Hematopoietic multipotent progenitor cell treated with erythropoietin and hydrocortisone succinate and interleukin-3 and kit ligand, for 17 days (in vitro differentiated cells): ENCODE data around the gene DBF4.
"Not testable (repeated sequence)": the region's sequence is repeated elsewhere in the genome, so short reads cannot be mapped to it uniquely, and the experiment has no call there.

Source experiments
- DNase-seq: peaks from one replicate; pipeline ENCODE4 v3.0.0-alpha.2; 2015; ENCODE audit warnings: low spot score

The DBF4 gene

DNA sequence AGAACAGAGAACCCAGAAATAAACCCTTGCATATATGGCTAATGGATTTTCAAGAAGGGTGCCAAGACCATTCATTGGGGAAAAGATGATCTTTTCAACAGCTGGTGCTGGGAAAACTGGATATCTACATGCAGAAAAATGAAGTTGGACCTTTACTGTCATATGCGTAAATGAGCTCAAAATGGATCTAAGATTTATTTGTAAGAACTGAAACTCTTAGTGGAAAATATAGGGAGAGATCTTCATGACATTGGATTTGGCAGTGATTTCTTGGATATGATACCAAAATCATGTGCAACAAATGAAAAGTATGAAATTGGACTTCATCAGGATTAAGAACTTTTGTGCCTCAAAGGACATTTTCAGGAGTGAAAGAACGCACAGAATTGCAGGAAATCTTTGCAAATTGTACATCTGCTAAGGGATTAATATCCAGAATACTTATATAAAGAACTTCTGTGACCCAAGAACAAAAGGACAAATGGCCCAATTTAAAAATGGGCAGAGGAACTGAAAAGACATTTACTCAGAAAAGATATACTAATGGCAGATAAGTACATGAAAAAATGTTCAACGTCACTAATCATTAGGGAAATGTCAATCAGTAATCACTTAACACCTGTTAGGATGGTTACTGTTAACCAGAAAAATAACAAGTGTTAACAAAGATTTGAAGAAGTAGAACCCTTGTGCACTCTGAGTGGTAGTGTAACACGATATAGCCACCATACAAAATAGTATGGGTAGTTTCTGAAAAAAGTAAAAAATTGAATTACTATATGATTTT, 6.1 kb downstream of the DBF4 start:
- DNase-seq, result no peak

DNA sequence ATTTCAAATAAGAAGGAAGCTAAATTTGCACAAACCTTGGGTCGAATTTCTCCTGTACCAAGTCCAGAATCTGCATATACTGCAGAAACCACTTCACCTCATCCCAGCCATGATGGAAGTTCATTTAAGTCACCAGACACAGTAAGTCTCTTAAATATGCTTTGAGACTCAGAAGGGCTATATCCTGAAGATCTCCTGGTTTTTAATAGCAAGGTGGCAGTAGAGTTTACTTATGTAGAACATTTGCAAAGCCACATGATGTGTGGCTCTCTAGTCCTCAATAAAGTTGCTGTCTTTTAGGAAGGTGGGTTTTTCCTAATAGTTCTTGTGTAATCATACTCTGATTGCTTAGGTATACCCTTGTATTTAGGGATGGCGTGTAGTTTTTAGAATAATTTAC, 8.7 kb downstream of the DBF4 start:
- DNase-seq, result no peak

DNA sequence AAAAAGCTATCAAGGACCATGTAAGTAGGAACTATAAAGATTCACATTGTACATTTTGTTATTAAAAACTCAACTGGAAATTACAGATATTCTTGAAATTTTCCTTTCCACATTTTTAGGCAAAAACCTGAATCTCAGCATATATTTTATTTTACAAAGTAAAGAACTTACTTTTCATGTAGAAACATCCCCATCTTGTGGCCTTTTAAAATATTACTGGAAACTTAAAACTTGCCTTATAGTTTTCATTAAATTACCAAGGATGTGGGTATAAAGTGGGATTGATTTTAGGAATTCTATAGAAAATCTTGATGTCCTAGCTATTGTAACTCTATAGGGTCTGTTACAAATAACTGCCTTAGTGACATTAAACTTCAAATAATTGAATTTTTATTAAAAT, 10.6 kb downstream of the DBF4 start:
- peak; percentile 53 for DNase-seq

DNA sequence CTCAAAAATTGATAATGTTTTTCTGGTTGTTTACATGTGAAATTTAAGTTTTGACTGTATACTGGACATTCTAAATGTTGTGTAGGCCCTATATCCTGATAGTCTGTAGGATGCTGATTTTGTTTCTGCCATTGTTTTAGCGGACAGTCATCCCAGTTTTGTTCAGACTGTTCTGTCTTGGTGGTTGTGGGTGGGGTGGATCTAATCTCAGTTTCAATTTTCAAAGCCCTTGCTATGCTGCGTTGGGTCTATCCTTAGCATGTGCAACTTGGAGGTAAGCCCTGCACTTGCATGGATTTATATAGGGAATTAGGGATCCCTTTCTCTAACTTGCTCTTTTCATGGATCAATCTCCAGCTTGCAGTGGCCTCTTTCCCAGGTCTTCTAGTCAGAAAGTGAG, 19.1 kb downstream of the DBF4 start:
- no peak for DNase-seq

DNA sequence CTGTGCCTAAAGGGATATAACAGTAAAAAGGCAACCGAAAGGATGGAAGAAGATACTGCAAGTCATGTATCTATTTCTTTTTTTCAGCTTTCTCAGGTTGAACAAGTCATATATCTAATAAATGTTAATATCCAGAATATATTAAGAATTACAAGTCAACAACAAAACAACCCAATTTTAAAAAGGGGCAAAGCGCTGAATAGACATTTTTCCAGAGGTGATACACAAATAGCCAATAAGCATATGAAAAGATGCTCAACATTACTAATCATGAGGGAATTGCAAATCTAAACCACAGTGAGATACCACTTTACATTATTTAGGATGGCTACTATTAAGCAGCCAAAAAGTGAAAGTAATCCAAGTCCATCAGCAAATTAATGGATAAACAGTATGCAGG, 23.0 kb downstream of the DBF4 start:
- no peak for DNase-seq

DNA sequence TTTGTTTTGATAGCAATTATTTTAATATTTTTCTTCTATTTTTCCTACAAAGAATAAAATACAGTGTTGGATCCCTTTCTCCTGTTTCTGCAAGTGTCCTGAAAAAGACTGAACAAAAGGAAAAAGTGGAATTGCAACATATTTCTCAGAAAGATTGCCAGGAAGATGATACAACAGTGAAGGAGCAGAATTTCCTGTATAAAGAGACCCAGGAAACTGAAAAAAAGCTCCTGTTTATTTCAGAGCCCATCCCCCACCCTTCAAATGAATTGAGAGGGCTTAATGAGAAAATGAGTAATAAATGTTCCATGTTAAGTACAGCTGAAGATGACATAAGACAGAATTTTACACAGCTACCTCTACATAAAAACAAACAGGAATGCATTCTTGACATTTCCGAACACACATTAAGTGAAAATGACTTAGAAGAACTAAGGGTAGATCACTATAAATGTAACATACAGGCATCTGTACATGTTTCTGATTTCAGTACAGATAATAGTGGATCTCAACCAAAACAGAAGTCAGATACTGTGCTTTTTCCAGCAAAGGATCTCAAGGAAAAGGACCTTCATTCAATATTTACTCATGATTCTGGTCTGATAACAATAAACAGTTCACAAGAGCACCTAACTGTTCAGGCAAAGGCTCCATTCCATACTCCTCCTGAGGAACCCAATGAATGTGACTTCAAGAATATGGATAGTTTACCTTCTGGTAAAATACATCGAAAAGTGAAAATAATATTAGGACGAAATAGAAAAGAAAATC, 31.0 kb downstream of the DBF4 start:
- DNase-seq, result not testable (repeated sequence)

DNA sequence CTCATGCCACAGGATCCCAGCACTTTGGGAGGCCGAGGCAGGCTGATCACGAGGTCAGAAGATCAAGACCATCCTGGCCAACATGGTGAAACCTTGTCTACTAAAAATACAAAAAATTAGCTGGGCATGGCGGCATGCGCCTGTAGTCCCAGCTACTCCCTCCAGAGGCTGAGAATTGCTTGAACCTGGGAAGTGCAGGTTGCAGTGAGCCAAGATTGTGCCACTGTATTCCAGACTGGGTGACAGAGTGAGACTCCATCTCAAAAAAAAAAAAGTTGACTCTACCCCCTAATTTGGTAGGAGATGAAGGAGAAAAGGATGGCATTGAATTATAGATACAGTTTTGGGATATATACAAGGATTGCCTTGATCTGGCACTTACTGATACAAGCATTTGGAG, 32.5 kb downstream of the DBF4 start:
- DNase-seq, result not testable (repeated sequence)

DNA sequence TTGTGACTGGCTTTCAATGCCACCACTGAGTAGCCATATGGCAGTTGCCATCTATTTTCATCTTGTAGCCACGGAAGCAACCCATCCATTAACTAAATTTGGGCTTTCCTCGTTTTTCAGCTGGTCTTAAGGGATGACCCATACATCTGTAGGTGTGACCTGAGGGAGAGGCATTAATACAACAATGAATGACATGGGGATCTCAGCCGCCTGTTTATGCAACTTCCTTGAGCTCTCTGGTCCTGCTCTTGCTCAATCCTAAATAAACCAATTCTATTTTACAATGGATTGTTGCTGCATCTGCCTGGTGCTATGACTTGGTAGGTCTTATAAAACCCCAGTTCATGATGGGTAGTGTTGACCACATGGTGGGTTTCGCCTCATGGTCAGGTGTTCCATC, 35.8 kb downstream of the DBF4 start:
- DNase-seq, result no peak

DNA sequence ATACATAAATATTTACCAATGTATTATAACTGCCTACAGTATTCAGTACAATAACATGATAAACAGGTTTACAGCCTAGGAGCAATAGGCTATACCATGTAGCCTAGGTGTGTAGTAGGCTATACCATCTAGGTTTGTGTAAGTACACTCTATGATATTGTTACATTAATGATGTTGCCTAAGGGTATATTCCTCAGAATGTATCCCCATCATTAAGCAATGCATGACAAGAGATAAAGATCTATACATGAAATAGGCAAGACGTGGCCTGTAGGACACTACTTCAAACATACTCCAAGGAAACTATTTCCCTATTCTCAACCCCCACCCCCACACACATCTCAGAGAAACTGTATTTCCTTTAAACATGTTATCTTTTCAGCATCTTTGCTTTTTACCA, 42.4 kb downstream of the DBF4 start:
- no peak for DNase-seq

DNA sequence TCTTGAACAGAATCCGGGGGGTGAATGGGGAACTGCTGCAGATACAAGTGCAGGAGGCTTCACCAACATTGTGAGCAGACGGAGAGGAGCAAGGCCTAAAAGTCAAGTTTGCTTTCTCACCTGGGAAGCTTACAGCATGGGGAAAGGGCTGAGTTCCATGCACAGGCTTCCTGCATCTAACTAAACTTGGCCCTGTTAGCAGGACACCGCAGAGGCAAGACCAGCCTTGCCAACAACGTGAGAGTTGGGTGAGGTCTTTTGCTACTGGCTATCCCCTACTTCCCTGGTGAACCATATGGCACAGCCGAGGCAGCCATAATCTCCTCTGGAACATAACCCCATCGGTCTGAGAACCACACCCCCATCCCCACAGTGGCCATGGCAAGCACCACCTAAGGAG, 43.6 kb downstream of the DBF4 start:
- no peak for DNase-seq

DNA sequence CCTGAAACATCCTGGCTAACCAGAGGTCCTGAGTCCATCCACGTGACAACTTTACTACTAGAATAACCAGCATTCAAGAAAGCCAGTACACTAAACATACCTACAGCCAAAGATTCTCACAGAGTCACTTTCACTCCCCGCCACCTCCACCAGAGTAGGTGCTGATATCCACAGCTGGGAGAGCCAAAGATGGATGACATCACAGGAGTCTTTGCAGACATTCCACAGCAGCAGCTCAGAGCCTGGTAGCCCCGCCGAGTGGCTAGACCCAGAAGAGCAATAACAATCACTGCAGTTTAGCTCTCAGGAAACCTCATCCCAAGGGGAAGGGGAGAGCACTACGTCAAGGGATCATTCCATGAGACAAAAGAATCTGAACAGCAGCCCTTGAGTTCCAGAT, 44.3 kb downstream of the DBF4 start:
- no peak for DNase-seq

DNA sequence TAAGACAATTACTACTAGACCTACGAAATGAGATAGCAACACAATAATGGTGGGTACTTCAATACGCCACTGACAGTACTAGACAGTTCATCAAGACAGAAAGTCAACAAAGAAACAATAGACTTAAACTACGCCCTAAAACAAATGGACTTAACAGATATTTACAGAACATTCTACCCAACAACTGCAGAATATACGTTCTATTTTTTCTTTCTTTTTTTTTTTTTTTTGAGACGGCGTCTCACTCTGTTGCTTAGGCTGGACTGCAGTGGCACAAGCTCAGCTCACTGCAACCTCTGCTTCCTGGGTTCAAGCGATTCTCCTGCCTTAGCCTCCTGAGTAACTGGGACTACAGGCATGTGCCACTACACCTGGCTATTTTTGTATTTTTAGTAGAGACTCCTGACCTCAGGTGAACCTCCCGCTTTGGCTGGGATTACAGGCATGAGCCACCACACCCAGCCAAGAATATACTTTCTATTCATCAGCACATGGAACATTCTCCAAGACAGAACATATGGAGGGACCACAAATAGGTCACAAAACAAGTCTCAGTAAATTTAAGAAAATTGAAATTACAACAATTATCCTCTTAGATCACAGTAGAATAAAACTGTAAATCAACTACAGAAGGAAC, 46.6 kb downstream of the DBF4 start:
- DNase-seq, result not testable (repeated sequence)

DNA sequence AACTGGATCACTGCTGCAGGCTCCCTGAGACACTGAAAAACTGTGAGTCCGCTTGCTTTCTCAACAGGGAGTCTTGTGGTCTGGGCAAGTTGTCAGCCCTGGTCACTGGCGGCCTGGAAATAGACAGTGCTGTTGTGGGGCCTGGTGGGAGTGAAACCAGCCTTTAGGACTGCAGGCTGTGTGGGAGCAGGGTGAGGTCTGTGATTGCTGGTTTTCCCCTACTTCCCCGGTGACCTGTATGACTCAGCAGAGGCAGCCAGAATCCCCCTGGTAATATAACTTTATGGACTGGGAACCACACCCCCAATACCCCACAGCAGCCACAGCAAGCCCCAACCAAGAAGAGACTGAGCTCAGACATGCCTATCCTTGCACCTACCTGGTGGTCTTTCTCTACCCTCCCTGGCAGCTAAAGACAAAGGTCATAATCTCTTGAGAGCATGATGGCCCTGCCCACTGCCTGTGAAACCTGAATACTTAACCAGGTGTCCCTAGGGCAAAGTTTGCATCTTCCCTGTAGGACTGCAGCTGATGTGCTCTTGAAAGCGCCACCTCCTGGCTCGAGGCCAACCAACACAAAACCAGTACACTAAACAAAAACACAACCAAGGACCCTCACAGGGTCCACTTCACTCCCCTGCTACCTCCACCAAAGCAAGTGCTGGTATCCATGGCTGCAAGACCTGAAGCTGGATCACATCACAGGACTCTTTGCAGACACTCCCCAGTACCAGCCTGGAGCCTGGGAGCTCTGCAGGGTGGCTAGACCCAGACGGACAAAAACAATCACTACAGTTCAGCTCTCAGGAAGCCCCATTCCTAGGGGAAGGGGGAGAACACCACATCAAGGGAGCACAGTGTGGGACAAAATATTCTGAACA, 50.5 kb downstream of the DBF4 start:
- DNase-seq, result no peak

DNA sequence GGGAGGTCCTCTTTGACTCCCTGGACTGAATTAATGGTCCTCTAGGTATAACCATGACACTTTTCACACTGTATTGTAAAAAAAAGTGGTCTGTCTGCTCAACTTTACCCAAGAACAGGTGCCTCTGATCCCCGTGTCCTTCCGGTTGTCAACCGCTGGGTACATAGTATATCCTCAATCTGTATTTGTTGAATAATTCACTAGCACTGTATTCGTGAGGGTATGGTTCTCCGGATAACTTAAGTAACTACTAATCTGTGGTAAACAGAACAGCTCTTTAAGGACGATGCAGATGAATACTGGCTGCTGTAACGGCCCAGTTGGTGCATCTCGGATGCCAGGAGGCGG, 57.3 kb downstream of the DBF4 start:
- DNase-seq, result no peak

DNA sequence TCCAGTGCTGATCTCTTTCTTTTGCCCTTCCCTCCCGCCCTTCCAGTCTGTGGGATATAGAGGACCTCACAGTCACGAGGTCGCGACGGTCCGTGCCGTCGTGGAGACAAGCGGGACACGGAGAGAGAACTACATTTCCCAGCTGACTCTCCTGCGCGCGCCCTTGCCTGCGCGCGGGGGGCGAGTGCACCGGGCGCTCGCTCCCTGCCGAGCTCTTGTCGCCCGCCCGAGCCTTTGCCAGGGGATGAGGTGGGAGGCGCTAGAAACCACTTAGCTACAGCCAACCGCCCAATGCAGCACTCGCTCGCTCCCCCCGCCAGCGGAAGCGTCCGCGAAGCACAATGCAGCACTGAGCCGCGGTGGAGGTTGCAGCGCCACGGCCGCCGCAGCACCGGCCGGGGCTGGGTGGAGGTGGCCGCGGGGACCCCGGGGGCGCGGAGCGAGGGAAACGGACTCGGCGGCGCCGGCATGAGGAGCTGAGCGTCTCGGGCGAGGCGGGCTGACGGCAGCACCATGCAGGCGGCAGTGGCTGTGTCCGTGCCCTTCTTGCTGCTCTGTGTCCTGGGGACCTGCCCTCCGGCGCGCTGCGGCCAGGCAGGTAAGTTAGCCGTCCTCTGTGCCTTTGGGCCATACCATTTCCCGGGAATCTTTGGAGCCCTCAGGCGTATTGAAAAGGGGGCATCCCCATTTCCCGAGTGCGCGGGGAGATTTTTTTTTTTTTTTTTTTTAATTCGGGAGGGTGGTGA, 57.8 kb downstream of the DBF4 start, which contains the start of gene ADAM22:
TSS of gene ADAM22 (plus strand) at position 299 of the 746 bp plus-strand sequence. CDS start at position 514, 215 bp downstream.
- DNase-seq, result no peak

DNA sequence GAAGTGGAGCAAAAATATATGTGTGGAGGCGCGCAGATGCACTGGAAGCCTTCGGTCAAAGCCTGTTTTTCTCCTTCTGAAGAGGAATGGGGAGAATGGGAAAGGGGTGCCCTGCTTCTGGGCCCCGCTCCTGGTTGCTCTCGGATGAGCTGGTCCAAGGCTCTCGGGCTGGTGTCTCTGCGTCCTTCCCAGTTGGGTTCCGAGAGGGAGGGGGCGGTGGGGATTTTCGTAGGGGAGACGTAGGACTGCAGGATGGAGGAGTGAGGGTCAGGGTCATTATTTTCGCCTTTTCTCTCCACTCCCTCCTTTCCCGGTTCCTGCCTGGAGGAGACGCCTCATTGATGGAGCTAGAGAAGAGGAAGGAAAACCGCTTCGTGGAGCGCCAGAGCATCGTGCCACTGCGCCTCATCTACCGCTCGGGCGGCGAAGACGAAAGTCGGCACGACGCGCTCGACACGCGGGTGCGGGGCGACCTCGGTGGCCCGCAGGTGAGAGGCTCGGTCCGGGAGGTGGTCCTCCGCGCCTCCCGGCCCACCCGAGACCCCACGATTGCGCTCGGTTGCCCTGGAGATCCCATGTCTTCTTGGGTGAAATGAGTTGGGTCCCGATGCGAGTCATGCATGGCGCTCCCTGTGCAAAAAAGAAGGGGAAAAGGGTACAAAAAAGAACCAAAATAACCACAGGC, 58.5 kb downstream of the DBF4 start:
- DNase-seq, result no peak

DNA sequence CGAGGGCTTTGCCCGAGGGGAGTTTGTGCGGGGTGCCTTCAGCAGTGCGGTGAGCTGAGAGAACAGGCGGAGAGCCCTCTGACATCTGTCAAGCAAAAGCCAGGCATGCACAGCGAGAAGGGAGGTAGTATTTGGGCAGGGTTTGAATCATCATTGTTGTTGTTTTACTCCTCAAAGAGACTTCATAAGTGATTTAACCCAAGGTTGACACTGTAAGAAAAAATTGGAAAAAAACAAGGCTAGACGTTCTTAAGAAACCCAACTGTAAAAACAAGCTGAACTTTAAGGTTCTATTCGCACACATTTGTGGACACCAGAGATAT, 59.1 kb downstream of the DBF4 start:
- DNase-seq, result no peak

DNA sequence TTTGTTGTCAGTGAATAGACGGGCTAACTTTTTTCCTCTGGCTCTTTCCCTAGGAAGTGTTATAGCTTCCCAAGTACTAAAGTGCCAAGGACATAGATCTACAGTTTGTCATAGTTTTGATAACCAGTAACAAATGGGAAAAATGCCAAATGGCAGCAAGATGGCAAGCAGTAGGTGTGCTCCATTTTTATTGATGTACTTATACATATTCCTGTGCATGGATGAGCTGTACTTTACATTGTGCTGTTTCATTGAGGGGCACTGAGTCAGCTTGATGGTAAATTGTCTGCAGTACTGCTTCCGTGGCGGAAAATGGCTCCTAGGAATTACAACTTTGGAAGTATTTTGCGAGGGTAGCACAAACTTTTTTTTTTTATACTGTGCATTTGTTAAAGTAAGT, 64.8 kb downstream of the DBF4 start:
- DNase-seq, result no peak

DNA sequence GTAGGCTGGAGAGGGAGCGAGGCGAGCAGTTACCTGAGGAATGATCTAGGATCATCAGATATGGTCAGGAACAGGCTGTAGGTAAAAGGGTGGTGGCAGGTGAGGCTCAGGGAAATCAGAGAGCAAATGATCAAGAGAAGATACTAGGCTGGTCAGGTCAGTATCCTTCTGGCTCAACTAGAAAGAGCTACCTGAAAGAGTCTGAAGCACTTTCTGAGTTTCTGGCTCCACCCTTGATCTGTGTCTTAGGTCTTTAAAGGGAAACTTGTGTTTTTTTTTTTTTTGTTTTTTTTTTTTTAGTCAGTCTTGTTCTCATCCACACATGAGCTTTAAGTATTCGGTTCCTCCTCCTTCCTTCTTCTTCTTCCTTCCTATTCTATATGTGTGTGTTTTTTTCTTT, 68.3 kb downstream of the DBF4 start:
- no peak for DNase-seq

DNA sequence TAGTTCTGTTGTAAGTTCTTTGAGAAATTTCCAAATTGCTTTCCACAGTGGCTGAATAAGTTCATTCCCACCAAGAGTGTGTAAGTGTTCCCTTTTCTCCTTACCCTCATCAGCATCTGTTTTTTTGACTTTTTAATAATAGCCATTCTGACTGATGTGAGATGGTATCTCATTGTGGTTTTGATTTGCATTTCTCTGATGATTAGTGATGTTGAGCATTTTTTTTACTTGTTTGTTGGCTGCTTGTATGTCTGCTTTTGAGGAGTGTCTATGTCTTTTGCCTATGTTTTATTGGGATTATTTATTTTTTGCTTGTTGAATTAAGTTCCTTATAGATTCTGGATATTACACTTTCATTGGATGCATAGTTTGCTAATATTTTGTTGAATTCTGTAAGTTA, 69.6 kb downstream of the DBF4 start:
- not testable (repeated sequence) for DNase-seq

DNA sequence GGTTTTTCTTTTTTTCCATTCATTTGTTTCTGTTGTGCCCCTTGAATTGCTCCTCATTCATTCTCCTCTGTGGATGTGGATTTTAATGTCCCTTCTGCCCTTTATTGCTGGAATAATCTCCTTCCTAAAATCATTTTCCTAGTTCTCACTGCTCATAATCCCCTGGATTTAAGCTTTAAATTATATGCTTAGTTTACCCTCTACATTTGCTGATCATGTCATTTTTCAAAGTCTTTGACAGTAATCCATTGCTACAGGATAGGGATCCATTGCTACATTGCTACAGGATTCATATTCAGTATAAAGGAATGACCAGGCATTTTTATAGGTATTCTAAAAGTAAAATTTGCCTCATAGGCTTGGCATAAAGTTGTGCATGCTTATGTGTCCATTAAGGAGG, 72.1 kb downstream of the DBF4 start:
- no peak for DNase-seq
